ENCODE measurements around the gene RALGAPA1.
"Not testable (repeated sequence)": the region's sequence is repeated elsewhere in the genome, so short reads cannot be mapped to it uniquely, and the experiment has no call there.

DNA sequence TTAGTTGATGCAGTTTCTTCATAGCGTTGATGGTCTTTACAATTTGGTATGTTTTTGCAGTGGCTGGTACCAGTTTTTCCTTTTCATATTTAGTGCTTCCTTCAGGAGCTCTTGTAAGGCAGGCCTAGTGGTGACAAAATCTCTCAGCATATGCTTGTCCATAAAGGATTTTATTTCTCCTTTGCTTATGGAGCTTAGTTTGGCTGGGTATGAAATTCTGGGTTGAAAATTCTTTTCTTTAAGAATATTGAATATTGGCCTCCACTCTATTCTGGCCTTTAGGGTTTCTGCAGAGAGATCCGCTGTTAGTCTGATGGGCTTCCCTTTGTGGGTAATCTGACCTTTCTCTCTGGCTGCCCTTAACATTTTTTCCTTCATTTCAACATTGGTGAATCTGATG is 33.1 kb upstream of the RALGAPA1 start:
- TF ChIP-seq, protein P1, sequence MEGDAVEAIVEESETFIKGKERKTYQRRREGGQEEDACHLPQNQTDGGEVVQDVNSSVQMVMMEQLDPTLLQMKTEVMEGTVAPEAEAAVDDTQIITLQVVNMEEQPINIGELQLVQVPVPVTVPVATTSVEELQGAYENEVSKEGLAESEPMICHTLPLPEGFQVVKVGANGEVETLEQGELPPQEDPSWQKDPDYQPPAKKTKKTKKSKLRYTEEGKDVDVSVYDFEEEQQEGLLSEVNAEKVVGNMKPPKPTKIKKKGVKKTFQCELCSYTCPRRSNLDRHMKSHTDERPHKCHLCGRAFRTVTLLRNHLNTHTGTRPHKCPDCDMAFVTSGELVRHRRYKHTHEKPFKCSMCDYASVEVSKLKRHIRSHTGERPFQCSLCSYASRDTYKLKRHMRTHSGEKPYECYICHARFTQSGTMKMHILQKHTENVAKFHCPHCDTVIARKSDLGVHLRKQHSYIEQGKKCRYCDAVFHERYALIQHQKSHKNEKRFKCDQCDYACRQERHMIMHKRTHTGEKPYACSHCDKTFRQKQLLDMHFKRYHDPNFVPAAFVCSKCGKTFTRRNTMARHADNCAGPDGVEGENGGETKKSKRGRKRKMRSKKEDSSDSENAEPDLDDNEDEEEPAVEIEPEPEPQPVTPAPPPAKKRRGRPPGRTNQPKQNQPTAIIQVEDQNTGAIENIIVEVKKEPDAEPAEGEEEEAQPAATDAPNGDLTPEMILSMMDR (conservative IDR thresholded peaks at IDR 0.05), result not testable (repeated sequence)
- not testable (repeated sequence) for TF ChIP-seq EZH2 (IDR thresholded peaks at IDR 0.05; ENCODE audit: low read depth)

Data from PC-9 (cell line).